HG02623 (cell line): ENCODE measurements around the gene RFC3.
"Not testable (repeated sequence)": the region's sequence is repeated elsewhere in the genome, so short reads cannot be mapped to it uniquely, and the experiment has no call there.

Experiments
- ATAC-seq: cut with Tn5 transposase; IDR thresholded peaks from one replicate; pipeline ENCODE4 v1.9.1; 2021; ENCODE audit warnings: moderate library complexity; ENCODE audit not compliant: unreplicated experiment

Gene RFC3

GRCh38 chr13:33806470-33807248 is 11.3 kb upstream of the RFC3 start:
- no peak for ATAC-seq

- not testable (repeated sequence) for ATAC-seq
Observed at GRCh38 chr13:33812829-33813228, 5.1 kb upstream of the RFC3 start.

- no peak for ATAC-seq
Observed at GRCh38 chr13:33815011-33815550, 2.9 kb upstream of the RFC3 start.

GRCh38 chr13:33816912-33817311 is 1.0 kb upstream of the RFC3 start:
- ATAC-seq: no peak

GRCh38 chr13:33817513-33817900 is 442 bp upstream of the RFC3 start:
- peak; percentile 2 for ATAC-seq

GRCh38 chr13:33825083-33825482 is 7.1 kb downstream of the RFC3 start:
- ATAC-seq: no peak

GRCh38 chr13:33827139-33827538 is 9.2 kb downstream of the RFC3 start:
- no peak for ATAC-seq

GRCh38 chr13:33828431-33829129 is 10.6 kb downstream of the RFC3 start:
- ATAC-seq: no peak

GRCh38 chr13:33832872-33833271 is 14.9 kb downstream of the RFC3 start:
- no peak for ATAC-seq

- ATAC-seq: no peak
Observed at GRCh38 chr13:33838647-33839046, 20.7 kb downstream of the RFC3 start.

GRCh38 chr13:33840402-33840801 is 22.5 kb downstream of the RFC3 start:
- ATAC-seq: no peak

GRCh38 chr13:33842207-33842606 is 24.3 kb downstream of the RFC3 start:
- no peak for ATAC-seq

GRCh38 chr13:33842986-33843385 is 25.0 kb downstream of the RFC3 start:
- no peak for ATAC-seq

- ATAC-seq: no peak
Observed at GRCh38 chr13:33845572-33846302, 27.8 kb downstream of the RFC3 start.

GRCh38 chr13:33846303-33847062 is 28.5 kb downstream of the RFC3 start:
- ATAC-seq: no peak

GRCh38 chr13:33849211-33849610 is 31.3 kb downstream of the RFC3 start:
- ATAC-seq: no peak

GRCh38 chr13:33855371-33855895 is 37.5 kb downstream of the RFC3 start:
- ATAC-seq: no peak

- no peak for ATAC-seq
Observed at GRCh38 chr13:33859691-33860303, 41.8 kb downstream of the RFC3 start.

GRCh38 chr13:33860526-33860925 is 42.6 kb downstream of the RFC3 start:
- ATAC-seq: no peak

GRCh38 chr13:33862016-33862415 is 44.1 kb downstream of the RFC3 start:
- ATAC-seq: no peak
